Muscle of arm (tissue), 12 donors: ENCODE measurements around the gene ABCG4. TPM values are rescaled to one million over a fixed set of nuclear protein-coding genes. Genes with fewer than 3 reads are reported as not detected.
"Not testable (repeated sequence)": the region's sequence is repeated elsewhere in the genome, so short reads cannot be mapped to it uniquely, and the experiment has no call there.

ENCODE experiments used
- DNase-seq: peaks from one replicate; pipeline ENCODE4 v3.0.0-alpha.2; 2013
- polyA plus RNA-seq, 12 donors: library from polyadenylated mRNA; unstranded; fragments of 120-200 nt; gene quantifications; one replicate each; pipeline ENCODE4 v1.2.1, GENCODE V29; 2013; ENCODE audit not compliant: insufficient read length in 12 of 12

The ABCG4 gene
- polyA plus RNA-seq, 12 donors = 0.16 to 0.52 (median 0.29) TPM; not detected in 2

DNA sequence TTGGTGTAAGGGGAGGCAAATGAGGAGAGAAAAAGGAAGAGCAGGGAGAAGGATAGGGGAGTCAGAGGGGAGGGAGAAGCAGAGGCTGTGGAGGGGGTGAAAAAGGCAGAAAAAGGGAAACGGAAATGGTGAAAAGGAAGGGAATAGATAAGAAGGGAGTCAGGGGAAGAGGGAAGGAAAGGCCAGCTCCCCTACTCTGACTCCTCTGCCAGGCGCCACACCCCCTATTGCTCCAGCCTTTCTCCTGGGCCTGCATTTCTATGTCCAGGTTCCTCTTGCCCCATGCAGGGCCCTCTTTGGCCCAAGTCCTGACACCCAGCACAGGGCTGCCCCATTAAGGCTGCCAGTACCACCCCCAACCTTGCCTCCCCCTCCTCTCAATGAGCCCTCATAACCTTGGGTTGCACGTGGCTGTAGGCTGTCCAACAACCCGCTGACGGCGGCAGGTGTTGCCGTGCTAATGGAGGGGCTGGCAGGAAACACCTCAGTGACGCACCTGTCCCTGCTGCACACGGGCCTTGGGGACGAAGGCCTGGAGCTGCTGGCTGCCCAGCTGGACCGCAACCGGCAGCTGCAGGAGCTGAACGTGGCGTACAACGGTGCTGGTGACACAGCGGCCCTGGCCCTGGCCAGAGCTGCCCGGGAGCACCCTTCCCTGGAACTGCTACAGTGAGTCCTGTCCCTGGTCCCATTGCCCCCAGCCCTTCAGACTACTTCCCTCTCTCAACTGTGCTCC is 33.0 kb downstream of the ABCG4 start:
- DNase-seq = no peak

DNA sequence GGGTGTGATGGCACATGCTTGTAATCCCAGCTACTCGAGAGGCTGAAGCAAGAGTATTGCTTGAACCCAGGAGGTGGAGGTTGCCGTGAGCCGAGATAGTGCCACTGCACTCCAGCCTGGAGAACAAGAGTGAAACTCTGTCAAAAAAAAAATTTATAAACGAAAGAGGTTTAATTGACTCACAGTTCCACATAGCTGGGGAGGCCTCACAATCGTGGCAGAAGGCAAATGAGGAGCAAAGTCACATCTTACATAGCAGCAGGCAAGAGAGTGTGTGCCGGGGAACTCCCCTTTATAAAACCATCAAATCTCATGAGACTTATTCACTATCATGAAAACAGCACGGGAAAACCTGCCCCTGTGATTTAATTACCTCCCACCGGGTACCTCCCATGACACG is 35.5 kb downstream of the ABCG4 start:
- not testable (repeated sequence) for DNase-seq

- no peak for DNase-seq
Measured at GRCh38 chr11:119185981-119186634, 37.3 kb downstream of the ABCG4 start.

GRCh38 chr11:119187123-119187892 is 38.5 kb downstream of the ABCG4 start:
- DNase-seq = no peak

GRCh38 chr11:119188067-119188466 is 39.2 kb downstream of the ABCG4 start:
- no peak for DNase-seq

DNA sequence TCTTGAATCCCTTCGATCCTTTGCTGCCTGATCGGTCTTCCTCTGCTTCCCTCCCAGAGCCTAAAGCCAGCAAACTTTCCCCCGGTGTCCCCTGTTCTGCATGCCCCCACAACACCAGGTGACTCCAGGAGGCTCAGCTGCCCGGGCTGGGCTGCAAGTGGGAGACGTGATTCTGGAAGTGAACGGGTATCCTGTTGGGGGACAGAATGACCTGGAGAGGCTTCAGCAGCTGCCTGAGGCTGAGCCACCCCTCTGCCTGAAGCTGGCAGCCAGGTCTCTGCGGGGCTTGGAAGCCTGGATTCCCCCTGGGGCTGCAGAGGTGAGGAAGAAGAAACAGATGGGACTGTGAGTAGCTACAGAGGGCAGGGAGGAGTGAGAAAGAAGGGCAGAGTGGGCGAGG is 40.0 kb downstream of the ABCG4 start:
- DNase-seq = no peak

DNA sequence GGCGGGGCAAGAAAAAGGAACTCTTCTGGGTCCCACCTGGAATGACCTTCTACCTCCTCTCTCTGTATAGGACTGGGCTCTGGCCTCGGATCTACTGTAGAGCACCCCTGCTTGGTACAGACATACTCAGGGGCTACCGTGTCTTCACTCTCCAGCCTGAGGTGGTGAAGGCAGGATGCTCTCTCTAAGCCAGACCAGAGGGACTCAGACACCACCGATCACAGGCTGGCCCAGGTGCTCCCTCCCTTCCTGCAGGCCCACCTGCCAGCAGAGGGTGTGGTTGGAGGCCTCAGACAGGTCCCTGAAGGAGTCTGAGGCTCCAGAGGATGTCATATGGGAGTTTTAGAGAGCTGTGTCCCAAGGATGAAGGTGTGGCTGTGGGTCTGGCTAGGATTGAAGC is 40.5 kb downstream of the ABCG4 start:
- no peak for DNase-seq

DNA sequence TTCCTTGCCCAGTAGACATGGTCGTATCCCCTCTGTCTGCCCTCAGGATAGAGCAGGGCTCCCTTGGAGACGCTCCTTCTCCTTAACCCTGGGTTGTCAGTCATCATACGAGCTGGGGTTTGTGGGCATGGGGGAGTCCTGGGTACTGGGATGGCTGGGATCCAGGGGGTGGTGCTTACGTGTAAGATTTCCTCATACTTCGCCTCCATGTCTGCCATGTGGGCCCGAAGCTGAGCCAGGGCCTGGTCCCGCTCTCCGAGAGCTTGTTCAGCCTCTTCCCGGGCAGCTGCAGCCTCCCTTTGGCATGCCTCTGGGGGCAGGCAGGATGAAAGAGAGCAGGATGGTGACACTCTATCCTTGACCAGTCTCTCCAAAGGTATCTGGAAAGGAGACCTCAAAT is 41.7 kb downstream of the ABCG4 start:
- no peak for DNase-seq

GRCh38 chr11:119191265-119191664 is 42.4 kb downstream of the ABCG4 start:
- DNase-seq = not testable (repeated sequence)

- no peak for DNase-seq
Measured at GRCh38 chr11:119192111-119192510, 43.3 kb downstream of the ABCG4 start.

DNA sequence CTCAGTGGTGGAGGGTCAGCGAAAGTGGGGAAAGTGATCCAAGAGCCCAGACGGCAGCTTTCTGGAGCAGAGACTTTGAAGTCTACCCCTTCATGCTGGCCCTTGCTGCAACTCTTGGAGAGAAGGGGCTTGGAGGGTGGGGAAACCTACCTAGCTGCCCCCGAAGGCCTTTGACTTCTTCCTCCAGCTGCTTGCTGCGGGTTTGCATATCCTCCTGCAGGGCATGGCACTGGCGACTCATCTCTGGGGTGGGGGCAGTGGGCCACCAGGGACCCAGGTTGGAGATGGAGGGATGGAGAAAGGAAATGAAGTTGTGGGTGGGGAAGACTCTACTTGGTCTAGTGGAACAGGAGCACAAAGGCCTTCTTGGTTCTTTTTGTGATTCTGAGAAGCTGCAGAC is 44.1 kb downstream of the ABCG4 start:
- no peak for DNase-seq

- no peak for DNase-seq
Measured at GRCh38 chr11:119193626-119194025, 44.8 kb downstream of the ABCG4 start.

GRCh38 chr11:119194811-119195440 is 46.1 kb downstream of the ABCG4 start:
- no peak for DNase-seq

DNA sequence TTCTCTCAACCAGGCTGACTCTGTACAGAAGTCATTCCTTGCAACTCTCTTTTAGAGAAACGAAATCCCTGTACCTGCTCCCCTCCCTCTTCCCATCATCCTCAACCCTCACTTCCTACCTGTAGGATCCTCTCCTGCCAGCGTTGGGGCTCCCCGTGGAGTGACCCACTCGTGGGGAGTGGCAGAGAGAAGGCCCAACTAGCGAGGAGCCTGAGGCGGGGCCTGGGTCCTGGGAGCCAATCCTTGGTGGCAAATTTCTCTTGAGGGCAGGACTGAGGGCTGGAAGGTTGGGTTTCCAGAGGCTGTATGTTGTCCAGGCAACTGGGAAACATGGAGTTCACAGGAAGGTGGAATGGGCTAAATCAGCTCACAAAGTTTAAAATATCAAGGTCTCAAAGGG is 46.8 kb downstream of the ABCG4 start:
- no peak for DNase-seq

DNA sequence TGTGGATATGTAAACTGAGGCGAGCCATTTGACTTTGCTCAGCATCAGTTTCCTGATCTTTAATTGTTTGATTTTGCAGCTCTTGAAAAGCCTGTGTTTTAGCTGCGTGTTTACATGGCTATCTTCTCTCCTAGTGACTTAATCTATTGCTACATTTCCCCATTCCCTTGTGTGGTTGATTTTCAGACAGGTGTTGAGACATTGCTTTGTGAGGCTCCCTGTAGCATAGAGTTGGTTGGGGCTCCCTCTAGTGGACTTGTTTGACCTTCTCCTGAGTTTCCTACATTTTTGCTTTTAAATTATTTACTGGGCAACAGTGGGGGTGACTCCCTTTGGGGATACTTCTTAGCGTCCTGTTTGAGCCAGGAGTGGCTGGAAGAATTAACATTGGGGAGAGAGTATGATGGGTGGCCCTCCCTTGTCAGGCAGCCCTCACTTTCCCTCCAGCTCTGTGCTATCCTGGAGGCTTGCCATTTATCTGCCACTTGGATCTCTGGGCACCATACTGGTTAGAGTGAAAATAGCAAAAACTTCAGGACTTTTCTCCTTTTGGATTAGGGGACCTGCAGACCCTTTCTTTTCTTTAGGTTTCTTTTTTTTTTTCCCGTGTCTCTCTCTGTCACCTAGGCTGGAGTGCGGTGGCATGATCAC is 48.1 kb downstream of the ABCG4 start:
- peak; percentile 77 for DNase-seq

DNA sequence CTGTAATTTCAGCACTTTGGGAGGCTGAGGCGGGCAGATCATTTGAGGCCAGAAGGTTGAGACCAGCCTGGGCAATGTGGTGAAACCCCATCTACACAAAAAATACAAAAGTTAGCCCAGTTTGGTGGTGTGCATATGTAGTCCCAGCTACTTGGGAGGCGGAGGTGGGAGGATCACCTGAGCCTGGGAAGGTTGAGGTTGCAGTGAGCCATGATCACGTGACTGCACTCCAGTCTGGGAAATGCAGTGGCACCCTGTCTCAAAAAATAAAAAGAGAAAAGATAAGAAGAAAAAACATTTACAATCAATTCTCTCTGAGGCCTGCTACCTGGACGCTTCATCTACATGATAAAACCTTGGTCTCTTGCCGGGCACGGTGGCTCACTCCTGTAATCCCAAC is 50.1 kb downstream of the ABCG4 start:
- DNase-seq = no peak

- DNase-seq = not testable (repeated sequence)
Measured at GRCh38 chr11:119201236-119201635, 52.4 kb downstream of the ABCG4 start.

DNA sequence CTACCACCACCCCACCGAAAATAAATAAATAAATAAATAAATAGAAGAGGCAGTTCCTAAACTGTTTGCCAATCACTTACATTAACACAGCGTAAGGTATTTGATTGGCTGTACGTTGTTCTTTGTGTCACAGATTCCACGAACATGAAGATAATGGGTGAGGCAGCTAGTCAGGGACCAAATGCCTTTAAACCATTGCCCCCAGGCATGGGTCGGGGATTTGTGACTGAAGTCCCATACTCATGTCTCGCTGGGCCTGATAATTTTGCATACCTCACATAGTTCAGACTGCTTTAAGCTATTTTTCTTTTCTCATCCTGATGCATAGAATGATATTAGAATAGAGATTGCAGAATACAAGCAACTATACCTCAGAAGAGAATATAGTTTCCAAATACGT is 53.7 kb downstream of the ABCG4 start:
- DNase-seq = no peak

DNA sequence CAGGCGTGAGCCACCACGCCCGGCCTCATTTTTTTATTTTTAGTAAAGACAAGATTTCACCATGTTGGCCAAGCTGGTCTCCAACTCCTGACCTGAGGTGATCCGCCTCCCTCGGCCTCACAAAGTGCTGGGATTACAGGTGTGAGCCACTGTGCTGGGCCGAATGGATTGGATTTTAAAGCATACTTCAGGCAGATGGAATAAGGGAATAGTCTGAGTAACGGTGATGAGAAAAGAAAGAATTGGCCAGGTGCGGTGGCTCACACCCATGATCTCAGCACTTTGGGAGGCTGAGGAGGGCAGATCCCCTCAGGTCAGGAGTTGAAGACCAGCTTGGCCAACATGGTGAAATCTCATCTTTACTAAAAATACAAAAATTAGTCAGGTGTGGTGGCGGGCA is 55.2 kb downstream of the ABCG4 start:
- no peak for DNase-seq

GRCh38 chr11:119205080-119205479 is 56.2 kb downstream of the ABCG4 start:
- DNase-seq = no peak

DNA sequence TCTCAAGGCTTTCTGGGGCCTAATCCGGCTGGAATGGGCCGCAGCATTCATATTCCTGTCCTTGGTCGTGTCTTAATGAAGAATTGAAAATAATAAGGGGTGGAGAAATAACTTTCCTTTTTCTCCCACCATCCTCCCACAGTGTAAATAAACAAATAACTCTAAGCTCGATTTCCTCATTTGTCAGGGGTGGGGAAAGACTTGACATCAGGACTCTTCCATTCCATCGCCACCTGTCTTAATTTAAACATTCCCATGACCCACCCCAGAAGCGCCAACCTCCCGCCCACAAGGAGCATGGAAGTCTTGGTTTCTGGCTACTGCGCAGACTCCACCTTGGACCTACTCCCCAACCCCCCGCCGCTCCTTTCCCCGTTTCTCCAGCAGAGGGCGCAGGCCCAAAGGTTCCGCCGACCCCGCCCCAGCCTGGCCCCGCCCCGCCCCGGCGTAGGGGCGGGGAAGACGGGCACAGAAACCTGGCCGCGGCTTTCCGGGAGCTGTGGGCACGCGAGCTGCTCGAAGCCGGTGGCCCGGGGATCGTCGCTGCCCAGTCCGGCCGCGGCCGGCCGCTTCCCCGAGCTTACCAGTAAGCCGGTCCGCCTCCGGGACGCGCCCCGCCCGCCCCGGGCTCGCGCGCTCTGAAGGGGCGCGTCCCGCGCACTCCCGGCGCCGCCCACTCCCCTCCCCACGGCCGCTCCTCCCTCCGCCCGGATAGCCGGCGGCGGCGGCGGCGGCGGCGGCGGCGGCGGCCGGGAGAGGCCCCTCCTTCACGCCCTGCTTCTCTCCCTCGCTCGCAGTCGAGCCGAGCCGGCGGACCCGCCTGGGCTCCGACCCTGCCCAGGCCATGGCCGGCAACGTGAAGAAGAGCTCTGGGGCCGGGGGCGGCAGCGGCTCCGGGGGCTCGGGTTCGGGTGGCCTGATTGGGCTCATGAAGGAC is 57.0 kb downstream of the ABCG4 start, which contains the start of gene CBL:
Gene CBL (plus strand): TSS at position 766 of the 937 bp plus-strand sequence. CDS start 79 bp downstream, at position 845.
- DNase-seq = peak; percentile 96
